ENCODE results near the gene NEMP1. TPM values are rescaled to one million over a fixed set of nuclear protein-coding genes. Genes with fewer than 3 reads are reported as not detected.

Gene NEMP1
- total and polyA plus RNA-seq, 10 of the 15 experiments (the other 5 are each of a cell fraction or from before 2014, with no cell fraction given), result 4.0 to 45.9 (median 19.8) TPM

GRCh38 chr12:57104292-57104910 is 25.8 kb upstream of the NEMP1 start:
- H3K4me1 ChIP-seq (ENCODE audit: control insufficient read depth, insufficient read depth, low read length), result no peaks in the 10 kb centered on the region; the same call in 1 of the 2 replicates
- no peak for DNase-seq (ENCODE audit: low read depth, low spot score)
- in situ Hi-C loops (cut with MboI), result no loop called here
- TF ChIP-seq MTA3 (IDR thresholded peaks at IDR 0.05; ENCODE audit: borderline replicate concordance, low read length), result no peak
- no peak for TF ChIP-seq JUNB (IDR thresholded peaks at IDR 0.05)
- TF ChIP-seq NFYA (IDR thresholded peaks at IDR 0.05; ENCODE audit: borderline replicate concordance, low read depth, low read length), result no peak
- no peak for TF ChIP-seq MEF2A (IDR thresholded peaks at IDR 0.05; ENCODE audit: insufficient read depth, low read depth, low read length)
- no peak for TF ChIP-seq CUX1 (IDR thresholded peaks at IDR 0.05; ENCODE audit: insufficient replicate concordance, low read depth, low read length)
- TF ChIP-seq IKZF1 (conservative IDR thresholded peaks at IDR 0.05), result no peak
- RAD21 ChIA-PET (ENCODE audit: unreplicated experiment), result interaction anchor here (1.0 kb wide), 1 partner anchor 11 kb away, joined by 3 read pairs; no protein-coding TSS in a partner anchor
- H3K9ac ChIP-seq (ENCODE audit: control insufficient read depth, insufficient read depth, low read length), result no peak overlapping the region
- no peak overlapping the region for H3K4me2 ChIP-seq (ENCODE audit: control insufficient read depth, insufficient read depth)
- SMC1A ChIA-PET (ENCODE audit: uncharacterized antibody, unreplicated experiment), result no interaction called here
- POLR2A ChIA-PET, result interaction anchor here (0.6 to 1.1 kb wide), 3 partner anchors 16 to 431 kb away, joined by 3 to 4 read pairs (median 3); partner anchors contain the start of gene NAB2
- H3K79me2 ChIP-seq (ENCODE audit: control insufficient read depth, insufficient read depth, low read length), result peaks cover 17% of the 10 kb centered on the region
- H3K4me3 ChIP-seq, result no peak overlapping the region
- ATAC-seq, result no peak
- no TSS peak for BruUV-seq (replicated peaks)
- no peaks in the 10 kb centered on the region for H3K27me3 ChIP-seq (replicated peaks in 1 of 2; ENCODE audit: control insufficient read depth in 2 of 2, insufficient read depth in 2 of 2, low read length in 1 of 2)
- intact Hi-C loops (cut with micrococcal nuclease; ENCODE audit: unreplicated experiment), result no loop called here
- CTCF ChIA-PET, result interaction anchor here (0.5 to 11.7 kb wide), 2 partner anchors 38 to 425 kb away, joined by 4 to 458 read pairs; no protein-coding TSS in a partner anchor
- H3K9me3 ChIP-seq (replicated peaks; ENCODE audit: control insufficient read depth, insufficient read depth, low read length), result no peaks in the 10 kb centered on the region
- H3K27ac ChIP-seq (ENCODE audit: control insufficient read depth, insufficient read depth), result no peak overlapping the region
- no peaks in the 10 kb centered on the region for H4K20me1 ChIP-seq (ENCODE audit: control insufficient read depth, insufficient read depth)
- peaks cover 32% of the 10 kb centered on the region in 2 experiments for H3K36me3 ChIP-seq (ENCODE audit: control insufficient read depth in 2 of 2, insufficient read depth in 2 of 2, low read length in 1 of 2)
- no peak overlapping the region for H2AFZ ChIP-seq (ENCODE audit: control insufficient read depth, low read depth, low read length)
- FAIRE-seq, result no peak
- WGBS (ENCODE audit: insufficient coverage, insufficient replicate concordance, low lambda C conversion rate, missing lambda C conversion rate), result 97% methylated on average over 12 of the region's 12 CpGs
